HEK293 (cell line): Measurements from ENCODE around the gene TEX30.

Source experiments
- HOXA7 ChIP-seq: sonication (generic); formaldehyde crosslinking; IDR thresholded peaks from 2 replicates; pipeline ENCODE4 v1.8.1; 2022; ENCODE audit warnings: missing genetic modification reagents, borderline replicate concordance
- KLF1 ChIP-seq: fragments of 450-650 bp; formaldehyde crosslinking; IDR thresholded peaks from 2 replicates; pipeline ENCODE4 v1.5.1; 2016; ENCODE audit warnings: missing biosample characterization, missing genetic modification characterization
- YY1 ChIP-seq: fragments of 450-650 bp; formaldehyde crosslinking; IDR thresholded peaks from 2 replicates; pipeline ENCODE4 v1.5.1; 2018; ENCODE audit warnings: missing biosample characterization, missing genetic modification characterization
- ZNF2 ChIP-seq: fragments of 450-650 bp; formaldehyde crosslinking; IDR thresholded peaks from 2 replicates; pipeline ENCODE4 v1.5.1; 2016; ENCODE audit warnings: missing biosample characterization, missing genetic modification characterization
- ZNF311 ChIP-seq: fragments of 450-650 bp; formaldehyde crosslinking; IDR thresholded peaks from 2 replicates; pipeline ENCODE4 v1.5.1; 2017; ENCODE audit warnings: missing biosample characterization, missing genetic modification characterization, borderline replicate concordance
- ZNF654 ChIP-seq: fragments of 450-650 bp; formaldehyde crosslinking; IDR thresholded peaks from 2 replicates; pipeline ENCODE4 v1.5.1; 2016; ENCODE audit warnings: low read depth, missing biosample characterization, missing genetic modification characterization
- ZNF791 ChIP-seq: fragments of 450-650 bp; formaldehyde crosslinking; IDR thresholded peaks from 2 replicates; pipeline ENCODE4 v1.5.1; 2016; ENCODE audit warnings: missing biosample characterization, missing genetic modification characterization
- TF ChIP-seq, protein P1 (sequence below): fragments of 450-650 bp; formaldehyde crosslinking; IDR thresholded peaks from 2 replicates; pipeline ENCODE4 v1.5.1; 2016; ENCODE audit warnings: missing biosample characterization, missing genetic modification characterization
- TF ChIP-seq, protein P2 (sequence below): fragments of 450-650 bp; IDR thresholded peaks from 2 replicates; pipeline ENCODE4 v1.5.1; 2018; ENCODE audit warnings: missing biosample characterization, mild to moderate bottlenecking, missing genetic modification characterization
- TF ChIP-seq, protein P3 (sequence below): fragments of 450-650 bp; formaldehyde crosslinking; IDR thresholded peaks from 2 replicates; pipeline ENCODE4 v1.5.1; 2016; ENCODE audit warnings: missing biosample characterization, missing genetic modification characterization
- TF ChIP-seq, protein P4 (sequence below): fragments of 450-650 bp; formaldehyde crosslinking; IDR thresholded peaks from 2 replicates; pipeline ENCODE4 v1.5.1; 2016; ENCODE audit warnings: missing biosample characterization, missing genetic modification characterization

DNA sequence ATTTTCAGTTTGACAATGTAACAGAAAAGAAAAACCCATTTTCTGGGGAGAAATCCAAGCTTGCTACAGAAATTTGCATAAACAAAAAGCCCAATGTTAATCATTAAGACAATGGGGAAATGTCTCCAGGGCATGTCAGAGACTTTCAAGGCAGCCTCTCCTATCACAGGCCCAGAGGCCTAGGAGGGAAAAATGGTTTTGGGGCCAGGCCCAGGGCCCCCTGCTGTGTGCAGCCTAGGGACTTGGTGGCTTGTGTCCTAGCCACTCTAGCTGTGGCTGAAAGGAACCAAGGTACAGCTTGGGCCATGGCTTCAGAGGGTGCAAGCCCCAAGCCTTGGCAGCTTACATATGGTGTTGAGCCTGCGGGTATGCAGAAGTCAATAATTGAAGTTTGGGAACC, 8.0 kb upstream of the TEX30 start:
- TF ChIP-seq, protein P1, sequence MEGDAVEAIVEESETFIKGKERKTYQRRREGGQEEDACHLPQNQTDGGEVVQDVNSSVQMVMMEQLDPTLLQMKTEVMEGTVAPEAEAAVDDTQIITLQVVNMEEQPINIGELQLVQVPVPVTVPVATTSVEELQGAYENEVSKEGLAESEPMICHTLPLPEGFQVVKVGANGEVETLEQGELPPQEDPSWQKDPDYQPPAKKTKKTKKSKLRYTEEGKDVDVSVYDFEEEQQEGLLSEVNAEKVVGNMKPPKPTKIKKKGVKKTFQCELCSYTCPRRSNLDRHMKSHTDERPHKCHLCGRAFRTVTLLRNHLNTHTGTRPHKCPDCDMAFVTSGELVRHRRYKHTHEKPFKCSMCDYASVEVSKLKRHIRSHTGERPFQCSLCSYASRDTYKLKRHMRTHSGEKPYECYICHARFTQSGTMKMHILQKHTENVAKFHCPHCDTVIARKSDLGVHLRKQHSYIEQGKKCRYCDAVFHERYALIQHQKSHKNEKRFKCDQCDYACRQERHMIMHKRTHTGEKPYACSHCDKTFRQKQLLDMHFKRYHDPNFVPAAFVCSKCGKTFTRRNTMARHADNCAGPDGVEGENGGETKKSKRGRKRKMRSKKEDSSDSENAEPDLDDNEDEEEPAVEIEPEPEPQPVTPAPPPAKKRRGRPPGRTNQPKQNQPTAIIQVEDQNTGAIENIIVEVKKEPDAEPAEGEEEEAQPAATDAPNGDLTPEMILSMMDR (tag by site-specific recombination) = no peak
- TF ChIP-seq ZNF654 (tag by site-specific recombination) = no peak
- no peak for TF ChIP-seq YY1
- TF ChIP-seq, protein P2, sequence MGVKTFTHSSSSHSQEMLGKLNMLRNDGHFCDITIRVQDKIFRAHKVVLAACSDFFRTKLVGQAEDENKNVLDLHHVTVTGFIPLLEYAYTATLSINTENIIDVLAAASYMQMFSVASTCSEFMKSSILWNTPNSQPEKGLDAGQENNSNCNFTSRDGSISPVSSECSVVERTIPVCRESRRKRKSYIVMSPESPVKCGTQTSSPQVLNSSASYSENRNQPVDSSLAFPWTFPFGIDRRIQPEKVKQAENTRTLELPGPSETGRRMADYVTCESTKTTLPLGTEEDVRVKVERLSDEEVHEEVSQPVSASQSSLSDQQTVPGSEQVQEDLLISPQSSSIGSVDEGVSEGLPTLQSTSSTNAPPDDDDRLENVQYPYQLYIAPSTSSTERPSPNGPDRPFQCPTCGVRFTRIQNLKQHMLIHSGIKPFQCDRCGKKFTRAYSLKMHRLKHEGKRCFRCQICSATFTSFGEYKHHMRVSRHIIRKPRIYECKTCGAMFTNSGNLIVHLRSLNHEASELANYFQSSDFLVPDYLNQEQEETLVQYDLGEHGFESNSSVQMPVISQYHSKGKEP = no peak
- TF ChIP-seq, protein P3, sequence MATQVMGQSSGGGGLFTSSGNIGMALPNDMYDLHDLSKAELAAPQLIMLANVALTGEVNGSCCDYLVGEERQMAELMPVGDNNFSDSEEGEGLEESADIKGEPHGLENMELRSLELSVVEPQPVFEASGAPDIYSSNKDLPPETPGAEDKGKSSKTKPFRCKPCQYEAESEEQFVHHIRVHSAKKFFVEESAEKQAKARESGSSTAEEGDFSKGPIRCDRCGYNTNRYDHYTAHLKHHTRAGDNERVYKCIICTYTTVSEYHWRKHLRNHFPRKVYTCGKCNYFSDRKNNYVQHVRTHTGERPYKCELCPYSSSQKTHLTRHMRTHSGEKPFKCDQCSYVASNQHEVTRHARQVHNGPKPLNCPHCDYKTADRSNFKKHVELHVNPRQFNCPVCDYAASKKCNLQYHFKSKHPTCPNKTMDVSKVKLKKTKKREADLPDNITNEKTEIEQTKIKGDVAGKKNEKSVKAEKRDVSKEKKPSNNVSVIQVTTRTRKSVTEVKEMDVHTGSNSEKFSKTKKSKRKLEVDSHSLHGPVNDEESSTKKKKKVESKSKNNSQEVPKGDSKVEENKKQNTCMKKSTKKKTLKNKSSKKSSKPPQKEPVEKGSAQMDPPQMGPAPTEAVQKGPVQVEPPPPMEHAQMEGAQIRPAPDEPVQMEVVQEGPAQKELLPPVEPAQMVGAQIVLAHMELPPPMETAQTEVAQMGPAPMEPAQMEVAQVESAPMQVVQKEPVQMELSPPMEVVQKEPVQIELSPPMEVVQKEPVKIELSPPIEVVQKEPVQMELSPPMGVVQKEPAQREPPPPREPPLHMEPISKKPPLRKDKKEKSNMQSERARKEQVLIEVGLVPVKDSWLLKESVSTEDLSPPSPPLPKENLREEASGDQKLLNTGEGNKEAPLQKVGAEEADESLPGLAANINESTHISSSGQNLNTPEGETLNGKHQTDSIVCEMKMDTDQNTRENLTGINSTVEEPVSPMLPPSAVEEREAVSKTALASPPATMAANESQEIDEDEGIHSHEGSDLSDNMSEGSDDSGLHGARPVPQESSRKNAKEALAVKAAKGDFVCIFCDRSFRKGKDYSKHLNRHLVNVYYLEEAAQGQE = no peak
- TF ChIP-seq ZNF311 = no peak
- no peak for TF ChIP-seq HOXA7 (CRISPR knock-in tag)
- TF ChIP-seq ZNF791 (tag by site-specific recombination) = no peak
- no peak for TF ChIP-seq KLF1 (tag by site-specific recombination)
- TF ChIP-seq ZNF2 (tag by site-specific recombination) = no peak
- TF ChIP-seq, protein P4, sequence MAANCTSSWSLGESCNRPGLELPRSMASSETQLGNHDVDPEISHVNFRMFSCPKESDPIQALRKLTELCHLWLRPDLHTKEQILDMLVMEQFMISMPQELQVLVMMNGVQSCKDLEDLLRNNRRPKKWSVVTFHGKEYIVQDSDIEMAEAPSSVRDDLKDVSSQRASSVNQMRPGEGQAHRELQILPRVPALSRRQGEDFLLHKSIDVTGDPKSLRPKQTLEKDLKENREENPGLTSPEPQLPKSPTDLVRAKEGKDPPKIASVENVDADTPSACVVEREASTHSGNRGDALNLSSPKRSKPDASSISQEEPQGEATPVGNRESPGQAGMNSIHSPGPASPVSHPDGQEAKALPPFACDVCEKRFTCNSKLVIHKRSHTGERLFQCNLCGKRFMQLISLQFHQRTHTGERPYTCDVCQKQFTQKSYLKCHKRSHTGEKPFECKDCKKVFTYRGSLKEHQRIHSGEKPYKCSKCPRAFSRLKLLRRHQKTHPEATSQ (tag by site-specific recombination) = no peak
